DOHH2 (cell line): Measurements from ENCODE around the gene SLC22A12.
A peak's percentile ranks its signal among the peaks of the same experiment; 100 is the strongest.

Source experiments
- H3F3A ChIP-seq: fragments of 200-600 bp; sonication (generic), shearing (Covaris generic); 2 replicates; pipeline ENCODE4 v1.6.0; 2016; ENCODE audit warnings: antibody characterized with exemption, mild to moderate bottlenecking; ENCODE audit not compliant: control insufficient read depth, insufficient read depth
- H3K27ac ChIP-seq: fragments of 200-600 bp; sonication (generic); 2 replicates; pipeline ENCODE4 v1.5.1; 2014; ENCODE audit warnings: low read depth, mild to moderate bottlenecking, low read length, moderate library complexity
- H3K27me3 ChIP-seq: fragments of 200-600 bp; sonication (generic); 2 replicates; pipeline ENCODE4 v1.6.1; 2014; ENCODE audit warnings: mild to moderate bottlenecking, low read length, mixed read lengths; ENCODE audit not compliant: control insufficient read depth
- H3K36me3 ChIP-seq: fragments of 200-600 bp; sonication (generic); 2 replicates; pipeline ENCODE4 v1.6.1; 2014; ENCODE audit warnings: mild to moderate bottlenecking, low read length, moderate library complexity, mixed read lengths; ENCODE audit not compliant: control insufficient read depth
- H3K4me1 ChIP-seq: fragments of 200-600 bp; sonication (generic); 2 replicates; pipeline ENCODE4 v1.6.1; 2014; ENCODE audit warnings: mild to moderate bottlenecking, low read length, mixed read lengths; ENCODE audit not compliant: control insufficient read depth
- H3K4me2 ChIP-seq: fragments of 200-600 bp; sonication (generic); 2 replicates; pipeline ENCODE4 v1.6.0; 2014; ENCODE audit warnings: mild to moderate bottlenecking, low read length, moderate library complexity
- H3K4me3 ChIP-seq: fragments of 200-600 bp; sonication (generic); 2 replicates; pipeline ENCODE4 v1.5.1; 2014; ENCODE audit warnings: mild to moderate bottlenecking, low read length, mixed read lengths
- H3K79me2 ChIP-seq: fragments of 200-600 bp; sonication (generic); 2 replicates; pipeline ENCODE4 v1.6.1; 2014; ENCODE audit warnings: mild to moderate bottlenecking, low read length, mixed read lengths; ENCODE audit not compliant: control insufficient read depth
- H3K9me2 ChIP-seq: fragments of 200-600 bp; sonication (generic); replicated peaks from 2 replicates; pipeline ENCODE4 v1.6.1; 2014; ENCODE audit warnings: mild to moderate bottlenecking, low read length, mixed read lengths; ENCODE audit not compliant: control insufficient read depth
- H3K9me3 ChIP-seq: fragments of 200-600 bp; sonication (generic); 2 replicates; pipeline ENCODE4 v1.6.1; 2014; ENCODE audit warnings: antibody characterized with exemption, low read length, mixed read lengths; ENCODE audit not compliant: control insufficient read depth, insufficient read depth
- H4K20me1 ChIP-seq: fragments of 200-600 bp; sonication (generic); 2 replicates; pipeline ENCODE4 v1.6.0; 2014; ENCODE audit warnings: low read depth, mild to moderate bottlenecking, antibody characterized with exemption, low read length, moderate library complexity; ENCODE audit not compliant: control insufficient read depth, insufficient read depth
- EZH2phosphoT487 ChIP-seq: fragments of 200-600 bp; sonication (generic); IDR thresholded peaks from 2 replicates; pipeline ENCODE4 v1.6.1; 2017; ENCODE audit warnings: borderline replicate concordance, mild to moderate bottlenecking, antibody characterized with exemption, low read length, moderate library complexity, mixed read lengths
- TF ChIP-seq, protein P1 (sequence below): fragments of 200-600 bp; sonication (generic); IDR thresholded peaks from one replicate; pipeline ENCODE4 v1.5.1; 2014; ENCODE audit warnings: antibody characterized with exemption, mild to moderate bottlenecking, low read depth, low read length; ENCODE audit not compliant: poor library complexity, severe bottlenecking

SLC22A12 gene

GRCh38 chr11:64649291-64649697 lies 58.3 kb downstream of the SLC22A12 start:
- Histone ChIP-seq H3K79me2 (no peaks in the 10 kb centered on the region), H3K4me2 (no peak overlapping the region), H3K4me1 (peaks cover 7% of the 10 kb centered on the region), H3K9me3 (no peaks in the 10 kb centered on the region), H3K36me3 (no peaks in the 10 kb centered on the region), H3K27me3 (peaks cover 24% of the 10 kb centered on the region), H4K20me1 (no peaks in the 10 kb centered on the region), H3F3A (no peaks in the 10 kb centered on the region), H3K4me3 (no peak overlapping the region), H3K27ac (no peak overlapping the region), H3K9me2 (no peaks in the 10 kb centered on the region)
- TF ChIP-seq, protein P1, sequence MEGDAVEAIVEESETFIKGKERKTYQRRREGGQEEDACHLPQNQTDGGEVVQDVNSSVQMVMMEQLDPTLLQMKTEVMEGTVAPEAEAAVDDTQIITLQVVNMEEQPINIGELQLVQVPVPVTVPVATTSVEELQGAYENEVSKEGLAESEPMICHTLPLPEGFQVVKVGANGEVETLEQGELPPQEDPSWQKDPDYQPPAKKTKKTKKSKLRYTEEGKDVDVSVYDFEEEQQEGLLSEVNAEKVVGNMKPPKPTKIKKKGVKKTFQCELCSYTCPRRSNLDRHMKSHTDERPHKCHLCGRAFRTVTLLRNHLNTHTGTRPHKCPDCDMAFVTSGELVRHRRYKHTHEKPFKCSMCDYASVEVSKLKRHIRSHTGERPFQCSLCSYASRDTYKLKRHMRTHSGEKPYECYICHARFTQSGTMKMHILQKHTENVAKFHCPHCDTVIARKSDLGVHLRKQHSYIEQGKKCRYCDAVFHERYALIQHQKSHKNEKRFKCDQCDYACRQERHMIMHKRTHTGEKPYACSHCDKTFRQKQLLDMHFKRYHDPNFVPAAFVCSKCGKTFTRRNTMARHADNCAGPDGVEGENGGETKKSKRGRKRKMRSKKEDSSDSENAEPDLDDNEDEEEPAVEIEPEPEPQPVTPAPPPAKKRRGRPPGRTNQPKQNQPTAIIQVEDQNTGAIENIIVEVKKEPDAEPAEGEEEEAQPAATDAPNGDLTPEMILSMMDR = peak; percentile 76
- TF ChIP-seq EZH2phosphoT487 = no peak

GRCh38 chr11:64650923-64651523 lies 60.0 kb downstream of the SLC22A12 start:
- Histone ChIP-seq H3K4me2 (no peak overlapping the region), H3F3A (no peaks in the 10 kb centered on the region), H3K4me1 (peaks cover 21% of the 10 kb centered on the region), H3K9me3 (no peaks in the 10 kb centered on the region), H3K79me2 (no peaks in the 10 kb centered on the region), H3K9me2 (no peaks in the 10 kb centered on the region), H3K27me3 (peaks cover 9% of the 10 kb centered on the region), H4K20me1 (no peaks in the 10 kb centered on the region), H3K36me3 (no peaks in the 10 kb centered on the region), H3K4me3 (no peak overlapping the region), H3K27ac (no peak overlapping the region)
- no peak for TF ChIP-seq EZH2phosphoT487
- TF ChIP-seq, protein P1 = peak; percentile 56
